NCI-H1105 treated with DMSO at 0.1 percent for 48 hours (cell line): ENCODE results near the gene SLC26A11.

Source experiments
- DNase-seq: peaks from one replicate; lab custom pipeline; 2025; lab: John Stamatoyannopoulos, UW

The SLC26A11 gene

GRCh38 chr17:80220054-80220735 lies at the start of gene SLC26A11, which contains the start of gene SGSH:
Gene SLC26A11, plus strand, starts transcription at chr17:80220427. Its CDS starts 1,134 bp downstream, at chr17:80221561.
Gene SGSH, minus strand, starts transcription at chr17:80220333. Its CDS starts 20 bp downstream, at chr17:80220313.
- DNase-seq: peak; percentile 44

- DNase-seq: no peak
Observed at GRCh38 chr17:80171681-80172080, 48.5 kb upstream of the SLC26A11 start.

GRCh38 chr17:80173126-80173525 lies 47.1 kb upstream of the SLC26A11 start:
- DNase-seq: no peak

GRCh38 chr17:80173916-80174315 lies 46.3 kb upstream of the SLC26A11 start:
- DNase-seq: no peak

- DNase-seq: no peak
Observed at GRCh38 chr17:80176757-80177156, 43.5 kb upstream of the SLC26A11 start.

- no peak for DNase-seq
Observed at GRCh38 chr17:80177986-80178595, 42.1 kb upstream of the SLC26A11 start.

GRCh38 chr17:80180192-80180591 lies 40.0 kb upstream of the SLC26A11 start:
- DNase-seq: no peak

- no peak for DNase-seq
Observed at GRCh38 chr17:80181431-80181830, 38.8 kb upstream of the SLC26A11 start.

GRCh38 chr17:80182118-80182844 lies 37.9 kb upstream of the SLC26A11 start:
- no peak for DNase-seq

GRCh38 chr17:80182845-80183223 lies 37.4 kb upstream of the SLC26A11 start:
- DNase-seq: no peak

- no peak for DNase-seq
Observed at GRCh38 chr17:80183581-80184422, 36.4 kb upstream of the SLC26A11 start.

- DNase-seq: no peak
Observed at GRCh38 chr17:80184423-80184714, 35.9 kb upstream of the SLC26A11 start.

GRCh38 chr17:80185968-80186367 lies 34.3 kb upstream of the SLC26A11 start:
- DNase-seq: no peak

GRCh38 chr17:80187090-80187489 lies 33.1 kb upstream of the SLC26A11 start:
- no peak for DNase-seq

GRCh38 chr17:80187515-80187941 lies 32.7 kb upstream of the SLC26A11 start:
- no peak for DNase-seq

- DNase-seq: no peak
Observed at GRCh38 chr17:80189611-80190010, 30.6 kb upstream of the SLC26A11 start.

GRCh38 chr17:80190716-80191115 lies 29.5 kb upstream of the SLC26A11 start:
- no peak for DNase-seq

- DNase-seq: no peak
Observed at GRCh38 chr17:80191192-80191591, 29.0 kb upstream of the SLC26A11 start.

- no peak for DNase-seq
Observed at GRCh38 chr17:80191865-80192661, 28.2 kb upstream of the SLC26A11 start.

- no peak for DNase-seq
Observed at GRCh38 chr17:80195141-80195540, 25.1 kb upstream of the SLC26A11 start.
